Mesothelial cell of epicardium (in vitro differentiated cells): ENCODE results near the gene KCNMA1. TPM values are rescaled to one million over a fixed set of nuclear protein-coding genes. Genes with fewer than 3 reads are reported as not detected.

Experiments
- DNase-seq, 2 experiments: peaks; one replicate each; pipeline ENCODE4 v3.0.0; 2021; ENCODE audit warnings: low spot score in 2 of 2; ENCODE audit not compliant: unreplicated experiment in 2 of 2
- H3K27ac Mint-ChIP-seq: 2 replicates; pipeline ENCODE4 v1.8.0; 2021; ENCODE audit warnings: mixed read lengths
- H3K27me3 Mint-ChIP-seq: 2 replicates; pipeline ENCODE4 v1.8.0; 2021; ENCODE audit warnings: low read depth, mixed read lengths
- H3K36me3 Mint-ChIP-seq: 2 replicates; pipeline ENCODE4 v1.8.0; 2021; ENCODE audit warnings: mixed read lengths
- H3K4me1 Mint-ChIP-seq: 2 replicates; pipeline ENCODE4 v1.8.0; 2021; ENCODE audit warnings: mixed read lengths
- H3K4me3 Mint-ChIP-seq: 2 replicates; pipeline ENCODE4 v1.8.0; 2021; ENCODE audit warnings: mild to moderate bottlenecking, moderate library complexity, mixed read lengths
- H3K9me3 Mint-ChIP-seq: 2 replicates; pipeline ENCODE4 v1.8.0; 2021; ENCODE audit warnings: mixed read lengths
- CTCF ChIP-seq: fragments of 200-600 bp; sonication (generic); IDR thresholded peaks from one replicate; pipeline ENCODE4 v1.5.0; 2021; ENCODE audit warnings: antibody characterized with exemption; ENCODE audit not compliant: unreplicated experiment
- total RNA-seq: library from RNA; stranded (reverse); gene quantifications from 3 replicates; pipeline ENCODE4 v1.2.1, GENCODE V29; 2021

Gene KCNMA1
- total RNA-seq, 1 donor from 2014 or later, result 44.0 TPM

- TF ChIP-seq CTCF, result no peak
- no peaks in the 10 kb centered on the region for H3K27me3 Mint-ChIP-seq
Measured at GRCh38 chr10:77264107-77264506, 373.5 kb downstream of the KCNMA1 start.

GRCh38 chr10:77263700-77264099 is 373.9 kb downstream of the KCNMA1 start:
- H3K27me3 Mint-ChIP-seq, result no peaks in the 10 kb centered on the region
- TF ChIP-seq CTCF, result no peak
- H3K4me3 Mint-ChIP-seq, result no peak overlapping the region
- peaks cover 21% of the 10 kb centered on the region for H3K4me1 Mint-ChIP-seq
- H3K36me3 Mint-ChIP-seq, result no peaks in the 10 kb centered on the region
- H3K9me3 Mint-ChIP-seq, result no peaks in the 10 kb centered on the region
- H3K27ac Mint-ChIP-seq, result no peak overlapping the region
- DNase-seq, result no peak

More at GRCh38 chr10:77264107-77264506, 373.5 kb downstream of the KCNMA1 start:
- Mint-ChIP-seq H3K36me3 (no peaks in the 10 kb centered on the region), H3K4me1 (peaks cover 21% of the 10 kb centered on the region), H3K4me3 (no peak overlapping the region), H3K9me3 (no peaks in the 10 kb centered on the region), H3K27ac (no peak overlapping the region)
- no peak for DNase-seq

- no peak overlapping the region for H3K27ac Mint-ChIP-seq
- no peak for TF ChIP-seq CTCF
- peaks cover 3% of the 10 kb centered on the region for H3K36me3 Mint-ChIP-seq
- peaks cover 8% of the 10 kb centered on the region for H3K9me3 Mint-ChIP-seq
- peaks cover 10% of the 10 kb centered on the region for H3K4me1 Mint-ChIP-seq
- no peak overlapping the region for H3K4me3 Mint-ChIP-seq
- no peaks in the 10 kb centered on the region for H3K27me3 Mint-ChIP-seq
- DNase-seq, result no peak
Measured at GRCh38 chr10:77261146-77261545, 376.5 kb downstream of the KCNMA1 start.

- H3K36me3 Mint-ChIP-seq, result peaks cover 3% of the 10 kb centered on the region
- no peaks in the 10 kb centered on the region for H3K27me3 Mint-ChIP-seq
- no peak overlapping the region for H3K27ac Mint-ChIP-seq
- no peak overlapping the region for H3K4me3 Mint-ChIP-seq
- peaks cover 10% of the 10 kb centered on the region for H3K4me1 Mint-ChIP-seq
- peaks cover 8% of the 10 kb centered on the region for H3K9me3 Mint-ChIP-seq
- no peak for DNase-seq
- no peak for TF ChIP-seq CTCF
Measured at GRCh38 chr10:77259171-77259874, 378.3 kb downstream of the KCNMA1 start.

- Mint-ChIP-seq H3K36me3 (peaks cover 3% of the 10 kb centered on the region), H3K9me3 (peaks cover 8% of the 10 kb centered on the region), H3K27me3 (no peaks in the 10 kb centered on the region), H3K27ac (no peak overlapping the region), H3K4me3 (no peak overlapping the region), H3K4me1 (peaks cover 22% of the 10 kb centered on the region)
- DNase-seq, result no peak
- no peak for TF ChIP-seq CTCF
Measured at GRCh38 chr10:77256346-77256745, 381.3 kb downstream of the KCNMA1 start.
